ENCODE results near the gene ADH4. TPM values are rescaled to one million over a fixed set of nuclear protein-coding genes. Genes with fewer than 3 reads are reported as not detected.

Gene ADH4
- total and polyA plus RNA-seq, 9 of the 15 experiments (the other 6 are each of a cell fraction or from before 2014, with no cell fraction given), result not detected

DNA sequence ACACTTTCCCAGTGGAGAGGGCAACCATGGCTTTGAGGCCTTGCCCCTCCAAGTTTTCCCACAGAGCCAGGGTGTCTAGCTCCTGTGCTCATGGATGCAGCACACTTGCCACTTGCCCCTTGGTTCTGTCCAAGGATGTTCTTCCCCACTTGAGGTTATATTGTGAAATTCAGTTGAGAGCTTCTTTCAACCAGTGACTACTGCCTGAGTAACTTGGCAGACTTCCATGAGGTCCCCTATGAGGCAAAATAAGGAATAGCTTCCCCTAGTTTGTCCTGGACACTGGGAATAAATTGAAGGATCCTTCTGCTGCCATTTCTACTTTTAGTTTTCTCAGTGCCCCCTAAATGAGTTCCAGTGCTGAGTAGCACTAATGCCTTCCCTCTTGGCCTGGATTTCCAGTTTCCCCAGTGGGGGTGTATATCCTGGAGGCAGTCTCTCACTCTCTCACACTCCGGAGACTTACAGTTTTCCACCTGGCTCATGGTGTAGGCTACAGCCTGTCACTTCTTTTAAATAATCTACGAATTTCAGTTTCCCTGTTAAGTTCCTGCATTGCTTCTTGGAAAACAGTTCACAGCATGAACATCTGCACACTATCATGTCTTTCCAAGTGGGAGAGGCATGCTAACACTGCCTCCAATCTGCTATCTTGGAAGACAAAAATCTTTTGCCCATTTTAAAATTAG is 36.4 kb upstream of the ADH4 start:
- Histone ChIP-seq H3K36me3 (ENCODE audit: control insufficient read depth, insufficient read depth, low read length) (no peaks in the 10 kb centered on the region), H3K9me3 (replicated peaks; ENCODE audit: control insufficient read depth, insufficient read depth, low read depth, low read length) (no peaks in the 10 kb centered on the region), H2AFZ (ENCODE audit: low read depth, low read length) (no peak overlapping the region), H3K4me2 (ENCODE audit: insufficient read depth, low read length) (no peak overlapping the region), H3K27ac (ENCODE audit: extremely low read depth, low read depth, low read length) (no peak overlapping the region), H3K9ac (ENCODE audit: insufficient read depth in 1 of 2, low read depth in 2 of 2, low read length in 2 of 2) (no peak overlapping the region), H3K4me3 (no peak overlapping the region), H3K79me2 (ENCODE audit: control insufficient read depth, insufficient read depth, low read length) (no peaks in the 10 kb centered on the region), H3K27me3 (ENCODE audit: control insufficient read depth in 2 of 2, insufficient read depth in 2 of 2, low read length in 2 of 2) (no peaks in the 10 kb centered on the region), H4K20me1 (replicated peaks; ENCODE audit: control insufficient read depth, insufficient read depth, low read length) (no peaks in the 10 kb centered on the region), H3K4me1 (replicated peaks in 1 of 2; ENCODE audit: control insufficient read depth in 2 of 2, insufficient read depth in 2 of 2, low read length in 2 of 2) (no peaks in the 10 kb centered on the region), H3K9me1 (ENCODE audit: control insufficient read depth, insufficient read depth, low read length) (no peaks in the 10 kb centered on the region)
- TF ChIP-seq PHB2 (IDR thresholded peaks at IDR 0.05; ENCODE audit: low read depth) (no peak), RBFOX2 (IDR thresholded peaks at IDR 0.05; ENCODE audit: low read depth, low read length) (no peak), ZNF764 (CRISPR knock-in tag; IDR thresholded peaks at IDR 0.05; ENCODE audit: low read depth) (no peak), BACH1 (tag; IDR thresholded peaks at IDR 0.05) (no peak)
- TF ChIP-seq, protein P1, sequence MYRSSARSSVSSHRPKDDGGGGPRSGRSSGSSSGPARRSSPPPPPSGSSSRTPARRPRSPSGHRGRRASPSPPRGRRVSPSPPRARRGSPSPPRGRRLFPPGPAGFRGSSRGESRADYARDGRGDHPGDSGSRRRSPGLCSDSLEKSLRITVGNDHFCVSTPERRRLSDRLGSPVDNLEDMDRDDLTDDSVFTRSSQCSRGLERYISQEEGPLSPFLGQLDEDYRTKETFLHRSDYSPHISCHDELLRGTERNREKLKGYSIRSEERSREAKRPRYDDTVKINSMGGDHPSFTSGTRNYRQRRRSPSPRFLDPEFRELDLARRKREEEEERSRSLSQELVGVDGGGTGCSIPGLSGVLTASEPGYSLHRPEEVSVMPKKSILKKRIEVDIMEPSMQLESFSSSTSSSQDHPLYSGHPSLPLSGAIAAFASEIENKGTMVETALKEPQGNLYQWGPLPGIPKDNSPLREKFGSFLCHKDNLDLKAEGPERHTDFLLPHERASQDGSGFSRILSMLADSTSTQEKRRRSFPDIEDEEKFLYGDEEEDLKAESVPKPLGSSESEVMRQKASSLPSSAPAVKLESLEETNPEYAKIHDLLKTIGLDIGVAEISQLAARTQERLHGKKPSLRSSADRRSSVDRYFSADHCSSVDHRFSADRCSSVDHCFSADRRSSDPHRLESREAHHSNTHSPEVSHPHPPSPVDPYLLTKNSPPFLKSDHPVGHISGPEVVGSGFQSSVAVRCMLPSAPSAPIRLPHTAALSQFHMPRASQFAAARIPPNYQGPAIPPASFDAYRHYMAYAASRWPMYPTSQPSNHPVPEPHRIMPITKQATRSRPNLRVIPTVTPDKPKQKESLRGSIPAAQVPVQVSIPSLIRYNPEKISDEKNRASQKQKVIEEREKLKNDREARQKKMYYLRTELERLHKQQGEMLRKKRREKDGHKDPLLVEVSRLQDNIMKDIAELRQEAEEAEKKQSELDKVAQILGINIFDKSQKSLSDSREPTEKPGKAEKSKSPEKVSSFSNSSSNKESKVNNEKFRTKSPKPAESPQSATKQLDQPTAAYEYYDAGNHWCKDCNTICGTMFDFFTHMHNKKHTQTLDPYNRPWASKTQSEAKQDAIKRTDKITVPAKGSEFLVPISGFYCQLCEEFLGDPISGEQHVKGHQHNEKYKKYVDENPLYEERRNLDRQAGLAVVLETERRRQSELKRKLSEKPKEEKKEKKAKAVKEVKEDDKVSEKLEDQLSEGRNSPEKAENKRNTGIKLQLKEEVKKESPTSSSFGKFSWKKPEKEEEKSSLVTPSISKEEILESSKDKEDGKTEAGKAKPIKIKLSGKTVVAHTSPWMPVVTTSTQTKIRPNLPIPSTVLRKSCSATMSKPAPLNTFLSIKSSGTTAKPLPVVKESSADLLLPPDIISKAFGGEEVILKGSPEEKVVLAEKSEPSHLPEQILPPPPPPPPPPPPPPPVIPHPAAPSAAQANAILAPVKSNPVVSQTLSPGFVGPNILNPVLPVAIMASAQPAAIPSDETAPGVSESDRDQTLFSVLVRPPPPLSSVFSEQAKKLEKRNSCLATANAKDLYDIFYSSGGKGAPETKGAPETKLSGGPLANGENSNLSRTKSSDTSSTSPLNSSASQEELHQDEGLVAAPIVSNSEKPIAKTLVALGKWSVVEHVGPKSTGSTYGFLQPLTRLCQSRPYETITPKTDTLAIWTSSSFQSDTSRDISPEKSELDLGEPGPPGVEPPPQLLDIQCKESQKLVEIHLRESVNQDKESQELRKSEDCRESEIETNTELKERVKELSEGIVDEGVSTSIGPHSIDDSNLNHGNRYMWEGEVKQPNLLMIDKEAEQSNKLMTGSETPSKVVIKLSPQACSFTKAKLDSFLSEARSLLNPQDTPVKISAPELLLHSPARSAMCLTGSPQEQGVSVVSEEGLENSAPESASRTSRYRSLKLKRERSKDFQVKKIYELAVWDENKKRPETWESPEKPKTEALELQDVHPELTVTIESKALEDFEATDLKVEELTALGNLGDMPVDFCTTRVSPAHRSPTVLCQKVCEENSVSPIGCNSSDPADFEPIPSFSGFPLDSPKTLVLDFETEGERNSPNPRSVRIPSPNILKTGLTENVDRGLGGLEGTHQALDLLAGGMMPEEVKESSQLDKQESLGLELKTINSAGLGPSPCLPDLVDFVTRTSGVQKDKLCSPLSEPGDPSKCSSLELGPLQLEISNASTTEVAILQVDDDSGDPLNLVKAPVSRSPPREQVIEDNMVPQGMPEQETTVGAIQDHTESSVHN (IDR thresholded peaks at IDR 0.05; ENCODE audit: borderline replicate concordance in 1 of 2, low read depth in 1 of 2), result no peak
- DNase-seq (ENCODE audit: extremely low read depth in 1 of 4, low spot score in 3 of 4) (no peak), FAIRE-seq (no peak), ATAC-seq (no peak)
- POLR2A ChIA-PET, result interaction anchor here (0.6 kb wide), 1 partner anchor 229 kb away, joined by 3 read pairs; no protein-coding TSS in a partner anchor
- intact Hi-C loops (cut with micrococcal nuclease), result no loop called here
- CTCF ChIA-PET (ENCODE audit: low intra/inter-chr PET ratio), result no interaction called here
- BruUV-seq (replicated peaks), result no TSS peak
- in situ Hi-C loops (cut with MboI), result no loop called here
- 0% methylated on average over 2 of the region's 2 CpGs for WGBS (ENCODE audit: insufficient coverage, low coverage, missing lambda C conversion rate)

Measured in K562 (cell line).